ENCODE measurements around the gene POLA1.
"Not testable (repeated sequence)": the region's sequence is repeated elsewhere in the genome, so short reads cannot be mapped to it uniquely, and the experiment has no call there.

POLA1 gene

DNA sequence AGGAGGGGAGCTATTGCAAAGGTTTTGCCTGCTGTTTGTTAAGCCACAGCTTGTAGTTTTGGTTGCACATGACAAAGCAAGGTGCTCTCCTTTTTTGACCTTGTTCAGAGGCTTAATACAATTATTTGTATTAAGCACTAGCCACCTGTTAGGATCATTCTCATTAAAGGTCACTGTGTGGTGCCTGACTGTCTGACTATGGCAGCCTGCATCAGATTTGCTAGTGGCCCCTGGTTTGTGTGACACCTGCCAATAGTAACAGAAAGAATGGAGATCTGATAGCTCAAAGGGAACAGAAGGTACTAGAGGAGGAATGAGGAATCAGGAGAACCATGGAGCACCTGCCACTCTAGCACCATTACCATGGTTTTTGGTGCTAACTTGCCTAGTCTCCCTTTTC, 102.5 kb downstream of the POLA1 start:
- no peak for DNase-seq (ENCODE audit: low spot score)

DNA sequence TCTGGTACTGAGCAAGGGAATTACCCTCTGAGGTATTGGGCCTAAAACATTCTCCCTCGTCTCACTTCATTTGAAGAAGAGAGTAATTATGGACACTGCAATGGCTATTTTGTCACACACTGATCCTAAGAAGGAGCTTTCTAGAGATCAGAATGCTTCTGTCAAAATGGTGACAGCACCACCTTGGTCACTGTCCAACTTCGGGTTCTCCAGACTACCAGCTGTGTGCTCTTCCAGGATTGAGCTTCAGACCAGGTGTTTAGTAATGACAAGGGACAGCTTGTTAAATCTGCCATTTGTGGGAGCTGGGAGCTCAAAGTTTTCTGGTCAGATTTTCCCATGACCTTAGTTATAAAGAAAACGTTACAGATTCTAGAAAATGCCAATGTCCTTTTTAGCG, 105.4 kb downstream of the POLA1 start:
- DNase-seq (ENCODE audit: low spot score) = no peak

DNA sequence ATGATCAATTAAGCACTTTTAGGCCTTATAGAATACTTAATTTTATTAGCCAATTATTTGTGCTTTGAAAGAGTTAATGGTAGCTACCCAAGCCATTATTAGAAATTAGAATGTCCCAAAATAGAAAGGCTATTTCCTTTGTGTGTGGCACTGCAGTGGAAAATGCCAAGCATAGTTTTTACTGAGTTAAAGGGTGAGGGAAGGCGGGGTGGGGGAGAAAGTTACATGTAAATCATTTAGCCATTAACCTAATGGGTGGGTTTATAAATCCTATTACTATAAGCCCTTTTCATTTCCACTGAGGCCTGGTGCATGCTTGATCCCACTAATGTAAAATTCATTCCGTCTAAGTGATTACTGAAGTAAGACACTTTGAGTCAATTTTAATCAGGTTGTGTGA, 105.8 kb downstream of the POLA1 start:
- no peak for DNase-seq (ENCODE audit: low spot score)

DNA sequence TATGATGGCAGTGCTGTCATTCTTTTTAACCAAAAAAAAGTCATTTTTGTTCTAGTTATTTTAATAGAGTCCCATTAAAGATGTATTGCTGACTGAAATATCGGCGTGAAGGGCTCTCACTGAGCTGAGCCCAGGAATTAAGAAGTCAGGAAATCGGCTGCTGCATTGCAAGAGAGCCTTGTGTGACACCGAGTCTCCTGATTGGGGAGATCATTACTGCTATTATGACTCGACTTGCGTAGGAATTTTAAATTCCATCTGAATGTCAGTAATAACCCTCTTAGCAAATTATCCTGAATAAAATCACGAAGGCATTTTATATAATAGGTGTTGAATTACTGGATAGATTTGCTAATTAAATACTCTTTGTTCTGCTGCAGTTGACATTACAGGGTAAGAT, 111.5 kb downstream of the POLA1 start:
- no peak for DNase-seq (ENCODE audit: low spot score)

DNA sequence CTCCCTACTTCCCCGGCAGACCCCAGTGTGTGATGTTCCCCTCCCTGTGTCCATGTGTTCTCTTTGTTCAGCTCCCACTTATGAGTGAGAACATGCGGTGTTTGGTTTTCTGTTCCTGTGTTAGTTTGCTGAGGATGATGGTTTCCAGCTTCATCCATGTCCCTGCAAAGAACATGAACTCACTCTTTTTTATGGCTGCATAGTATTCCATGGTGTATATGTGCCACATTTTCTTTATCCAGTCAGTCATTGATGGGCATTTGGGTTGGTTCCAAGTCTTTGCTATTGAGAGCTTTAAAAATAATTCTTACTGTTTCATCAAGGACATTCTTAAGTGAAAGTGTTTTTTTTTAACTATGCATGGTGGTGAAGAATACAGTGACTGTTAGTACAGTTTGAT, 126.1 kb downstream of the POLA1 start:
- DNase-seq (ENCODE audit: low spot score) = not testable (repeated sequence)

DNA sequence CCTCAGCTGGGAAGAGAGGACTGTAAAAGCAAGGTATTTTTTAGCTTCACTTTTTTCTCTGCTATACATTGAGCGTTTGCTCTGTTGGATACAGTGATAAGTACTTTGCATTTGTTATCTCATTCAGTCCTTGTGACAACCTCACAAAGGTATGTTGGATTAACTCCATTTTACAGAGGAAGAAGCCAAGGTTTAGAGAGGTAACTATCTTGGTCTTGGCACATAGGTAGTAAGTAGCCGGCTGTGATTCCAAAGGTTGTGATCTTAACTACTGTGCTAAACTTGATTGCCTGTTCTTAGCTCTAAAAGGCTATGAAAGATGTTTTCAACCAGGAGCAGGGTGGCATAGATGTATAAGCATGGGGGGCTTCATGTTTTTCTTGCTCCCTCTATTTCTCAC, 134.4 kb downstream of the POLA1 start:
- no peak for DNase-seq (ENCODE audit: low spot score)

DNA sequence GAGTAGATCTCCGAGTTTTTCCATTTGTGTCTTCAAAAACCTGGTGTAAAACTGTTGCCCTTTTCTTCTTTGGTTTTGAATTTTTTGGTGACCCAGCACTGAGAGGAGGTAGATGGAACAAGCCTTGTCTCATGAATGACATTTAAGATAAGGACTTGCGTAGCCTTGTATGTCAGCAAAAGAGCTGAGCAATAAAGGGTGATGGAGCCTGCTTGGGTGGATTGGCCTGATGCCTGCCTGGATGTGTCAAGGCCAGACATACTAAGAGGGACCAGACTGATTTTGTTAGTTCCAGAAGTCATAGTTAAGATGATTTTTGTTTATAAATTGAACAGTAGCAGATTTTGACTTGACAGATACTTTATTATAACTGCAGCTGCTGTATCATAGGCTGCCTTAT, 134.9 kb downstream of the POLA1 start:
- DNase-seq (ENCODE audit: low spot score) = no peak

DNA sequence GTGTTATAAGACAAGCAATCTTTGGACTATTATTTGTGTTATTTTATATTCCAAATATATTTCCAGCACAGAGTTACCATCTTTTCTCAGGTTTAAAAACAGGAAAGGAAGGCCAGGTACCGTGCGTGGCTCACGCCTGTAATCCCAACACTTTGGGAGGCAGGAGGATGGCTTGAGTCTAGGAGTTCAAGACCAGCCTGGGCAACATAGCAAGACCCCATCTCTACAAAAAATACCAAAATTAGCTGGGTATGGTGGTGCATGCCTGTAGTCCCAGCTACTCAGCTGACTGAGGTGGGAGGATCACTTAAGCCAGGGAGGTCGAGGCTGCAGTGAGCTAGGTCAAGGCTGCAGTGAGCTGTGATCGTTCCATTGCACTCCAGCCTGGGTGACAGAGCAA, 140.0 kb downstream of the POLA1 start:
- DNase-seq (ENCODE audit: low spot score) = no peak

DNA sequence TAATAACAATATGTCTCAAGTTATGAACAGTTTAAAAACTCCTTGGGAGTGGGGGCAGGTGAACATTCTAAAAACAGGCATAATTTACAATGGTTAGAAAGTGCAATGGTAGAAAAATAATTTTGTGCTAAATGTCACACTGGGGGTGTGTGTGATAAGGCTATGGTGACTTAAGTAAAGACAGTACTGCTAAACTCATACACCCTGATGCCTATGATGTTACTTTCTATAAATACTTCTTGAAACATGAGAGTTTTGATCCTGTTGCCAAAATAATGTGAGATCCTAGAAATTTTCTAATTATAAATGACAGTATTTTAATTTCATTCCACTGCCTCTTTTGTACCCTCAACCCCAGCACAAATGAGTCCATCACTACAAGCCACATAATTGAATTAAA, 144.2 kb downstream of the POLA1 start:
- no peak for DNase-seq (ENCODE audit: low spot score)

DNA sequence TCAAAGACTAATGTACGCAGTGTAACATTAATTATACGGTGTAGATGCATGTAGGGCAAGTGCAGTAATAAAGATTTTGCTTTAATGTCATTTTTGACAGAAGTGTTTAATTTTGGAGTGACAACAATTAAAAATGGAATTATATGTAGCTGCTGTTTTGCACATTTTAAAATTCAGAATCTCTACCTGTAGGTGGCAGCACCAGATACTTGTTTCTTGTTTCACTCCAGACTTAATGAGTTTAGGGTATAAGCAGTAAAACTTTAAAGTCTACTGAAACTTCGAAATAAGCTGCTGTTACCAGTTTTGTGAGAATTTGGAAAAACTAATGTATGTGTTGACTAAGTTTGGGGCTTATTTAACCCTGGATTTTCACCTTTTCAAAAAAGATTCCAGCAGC, 144.9 kb downstream of the POLA1 start:
- no peak for DNase-seq (ENCODE audit: low spot score)

DNA sequence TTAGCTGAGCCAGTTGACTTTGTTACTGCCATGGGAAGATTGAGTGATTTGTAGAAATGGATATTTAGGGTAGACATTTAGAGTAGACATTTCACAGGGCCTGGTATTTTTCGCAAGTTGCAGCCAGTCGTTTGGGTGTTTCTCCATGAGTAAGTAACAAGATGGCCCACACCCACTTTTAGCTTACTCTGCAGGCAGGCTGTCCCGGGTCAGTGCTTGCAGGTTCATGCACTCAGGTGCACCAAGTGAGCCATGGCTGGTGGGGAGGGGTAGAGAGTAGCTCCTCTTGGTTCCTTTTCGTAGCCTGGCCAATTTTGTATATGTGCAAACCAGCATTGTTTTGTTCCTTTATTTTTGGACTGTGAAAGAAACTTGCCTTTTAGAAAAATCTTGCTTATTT, 145.6 kb downstream of the POLA1 start:
- DNase-seq (ENCODE audit: low spot score) = no peak

DNA sequence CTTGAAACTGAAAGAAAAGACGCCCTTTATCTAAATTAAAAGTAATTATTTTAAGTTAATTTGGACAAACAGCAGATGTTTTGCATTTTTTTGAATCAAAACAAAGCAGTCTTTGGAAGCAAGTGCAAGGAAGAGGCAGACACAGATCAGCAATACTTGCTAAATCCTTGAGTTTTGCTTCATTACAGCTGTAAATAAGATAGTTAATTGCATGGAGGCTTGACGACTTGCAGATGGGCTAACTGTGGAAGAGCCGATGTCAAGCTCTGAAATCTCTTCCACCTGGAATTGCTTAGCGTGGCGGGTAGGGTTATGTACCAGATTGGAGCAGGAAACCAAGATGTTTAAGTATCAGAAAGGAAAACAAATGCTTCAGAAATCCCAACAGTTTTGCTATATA, 148.8 kb downstream of the POLA1 start:
- no peak for DNase-seq (ENCODE audit: low spot score)

DNA sequence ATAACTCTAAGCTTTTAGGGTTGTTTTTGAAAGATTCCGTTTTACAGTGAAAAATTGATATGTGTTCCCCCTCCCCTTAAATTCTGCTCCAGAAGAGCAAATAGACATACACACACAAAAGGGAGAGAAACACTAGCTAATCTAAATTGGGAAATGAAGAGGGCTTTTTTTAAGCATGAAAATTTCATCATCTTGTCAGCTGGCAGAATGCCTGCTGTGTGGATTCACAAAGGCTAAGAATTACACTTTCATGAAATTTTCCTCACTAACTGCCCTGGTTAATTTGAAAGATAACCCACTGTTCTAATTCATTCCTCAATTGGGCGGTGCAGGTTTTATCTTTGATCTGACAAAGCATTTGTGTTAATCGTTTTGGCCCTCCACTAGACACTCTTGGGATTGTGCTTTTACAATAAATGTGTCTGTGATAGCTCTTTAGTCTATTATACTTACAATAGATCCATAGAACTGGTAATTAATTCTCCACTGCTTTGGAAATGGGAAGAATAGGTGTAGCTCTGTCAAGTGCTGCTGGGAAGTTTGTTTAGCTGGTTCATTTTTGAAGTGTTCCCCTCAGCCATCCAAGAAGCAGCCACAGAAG, 152.9 kb downstream of the POLA1 start:
- DNase-seq (ENCODE audit: low spot score) = no peak

DNA sequence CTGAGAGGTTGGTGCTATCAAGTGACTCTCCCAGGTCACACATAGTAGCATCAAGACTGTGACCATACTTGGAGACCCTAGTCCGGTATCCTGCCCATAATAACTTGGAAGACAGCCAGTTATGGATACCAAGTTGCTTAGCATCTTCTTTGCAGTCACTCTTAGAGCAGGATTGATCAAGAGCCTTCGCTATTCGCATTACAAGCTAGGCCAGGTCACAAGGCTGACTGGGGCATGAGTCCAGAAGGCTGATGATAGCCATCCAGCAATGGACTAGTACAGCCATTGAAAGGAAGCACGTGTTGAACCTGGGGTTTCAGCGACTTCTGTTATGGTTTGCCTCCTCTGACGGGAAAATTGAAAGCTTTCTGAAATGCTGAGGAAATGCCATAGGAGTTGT, 157.6 kb downstream of the POLA1 start:
- DNase-seq (ENCODE audit: low spot score) = no peak

DNA sequence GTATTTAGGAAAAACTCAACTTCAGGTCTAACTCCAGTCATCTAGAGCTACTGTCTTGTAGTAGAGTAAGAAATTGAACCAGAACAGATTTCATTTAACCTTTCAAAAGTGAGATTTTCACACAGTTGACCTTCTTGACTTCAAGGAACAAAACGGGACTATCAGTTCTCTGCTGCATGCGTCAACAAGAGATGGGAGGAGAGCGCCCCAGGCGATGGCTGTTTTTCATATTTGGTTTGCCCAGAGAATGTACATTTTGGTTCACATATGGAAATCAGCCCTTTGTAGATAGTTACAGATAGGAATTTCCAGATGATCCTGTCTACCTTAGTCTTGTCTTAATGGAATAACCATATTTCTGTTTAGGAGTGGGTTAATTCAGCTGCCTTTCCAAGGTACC, 158.1 kb downstream of the POLA1 start:
- DNase-seq (ENCODE audit: low spot score) = no peak

DNA sequence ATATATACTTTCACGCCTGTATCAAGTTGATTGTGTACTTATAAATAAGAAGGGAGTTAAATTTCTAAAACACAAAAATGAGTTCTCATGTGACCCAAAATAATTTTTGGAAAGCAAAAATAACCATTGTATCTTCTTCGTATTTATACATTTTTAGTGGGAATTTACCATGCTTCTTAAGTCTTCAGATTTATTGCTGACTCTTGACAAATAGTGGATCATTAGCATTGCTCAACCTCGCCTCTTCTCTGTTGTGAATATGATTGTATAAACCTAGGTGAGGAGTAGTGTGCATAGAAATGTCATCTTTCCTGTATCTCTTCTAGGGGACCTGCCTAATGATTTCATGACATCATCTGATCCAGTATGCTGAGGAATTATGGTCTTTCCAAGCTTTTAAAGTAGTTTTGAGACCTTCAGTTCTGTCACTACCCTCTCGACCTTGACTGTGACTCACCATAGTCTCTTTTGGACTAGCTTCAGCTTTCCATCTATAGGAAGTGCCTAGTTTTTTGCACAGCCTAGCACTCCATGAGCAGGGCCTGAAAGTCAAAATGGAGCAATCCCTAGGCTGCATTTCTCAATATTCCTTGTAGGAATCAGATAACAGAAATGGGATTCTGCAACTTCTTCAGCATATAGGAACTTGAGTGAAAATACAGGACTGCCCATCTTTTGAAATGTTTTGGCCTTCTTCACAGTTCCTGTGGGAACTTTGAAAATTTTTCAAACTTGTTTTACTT, 164.5 kb downstream of the POLA1 start:
- DNase-seq (ENCODE audit: low spot score) = no peak

DNA sequence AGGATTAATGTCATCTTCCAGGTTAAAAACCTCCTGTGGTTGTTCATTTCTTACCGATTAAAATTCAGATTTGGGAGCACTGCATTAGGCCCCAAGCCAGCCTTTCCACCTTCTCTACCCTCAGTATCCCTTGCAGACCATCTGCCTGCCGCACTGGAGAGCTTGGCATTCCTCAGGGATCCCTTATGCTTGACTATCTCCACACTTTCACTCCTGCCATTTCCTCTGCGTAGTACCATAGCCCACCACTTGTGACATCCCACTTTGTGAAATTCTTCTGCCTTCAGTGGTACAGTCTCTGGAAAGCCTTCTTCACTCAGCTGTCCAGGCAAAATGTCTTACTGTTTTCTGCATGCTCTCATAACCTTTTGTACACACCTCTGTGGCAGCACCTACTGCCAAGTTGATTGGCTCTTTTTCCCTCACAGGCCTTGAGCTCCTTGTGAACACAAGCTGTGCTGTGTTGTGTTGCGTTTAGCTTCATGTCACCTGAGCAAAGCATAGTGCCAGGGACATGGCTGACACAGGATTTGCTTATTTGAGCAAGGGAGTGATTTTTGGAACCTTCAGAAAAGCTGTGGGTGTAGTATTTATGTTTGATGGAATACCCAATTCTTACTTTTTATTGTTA, 165.6 kb downstream of the POLA1 start:
- DNase-seq (ENCODE audit: low spot score) = no peak

DNA sequence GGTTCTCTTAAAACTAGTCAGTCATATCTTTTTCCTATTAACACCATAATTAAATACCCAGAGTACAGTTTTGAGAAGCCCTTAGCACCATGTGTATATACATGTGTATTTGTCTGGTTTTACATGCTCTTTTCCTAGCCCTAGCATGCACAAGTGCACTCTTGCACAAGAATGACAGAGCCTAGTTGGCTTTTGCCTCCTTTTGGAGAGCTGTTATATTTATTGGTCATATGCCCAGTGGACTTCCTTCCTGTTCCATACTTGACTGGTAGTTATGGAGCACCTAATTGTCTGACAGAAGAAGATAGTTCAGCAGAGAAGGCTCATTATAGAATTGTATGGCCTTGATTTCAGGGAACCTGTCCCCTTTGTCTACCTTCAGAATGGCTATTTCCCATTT, 166.4 kb downstream of the POLA1 start:
- DNase-seq (ENCODE audit: low spot score) = no peak

DNA sequence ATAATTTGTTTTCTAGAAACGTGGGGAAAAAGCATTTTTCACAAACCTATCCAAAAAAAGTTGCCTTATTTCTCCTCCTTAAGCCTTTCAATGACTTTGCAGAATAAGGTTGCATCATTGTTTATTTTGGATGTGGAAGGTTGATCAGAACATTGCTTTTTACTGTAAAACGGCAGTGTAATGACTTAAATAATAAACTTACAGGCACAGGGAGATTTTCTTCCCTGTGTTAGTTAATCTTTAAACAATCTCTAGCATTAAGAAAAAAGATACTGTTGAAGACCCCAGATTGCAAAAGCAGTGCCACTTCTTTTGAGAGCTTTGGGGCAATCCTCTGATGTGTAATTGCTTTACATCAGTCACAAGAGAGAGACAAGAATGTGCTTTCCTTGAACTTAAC, 168.6 kb downstream of the POLA1 start:
- DNase-seq (ENCODE audit: low spot score) = no peak

DNA sequence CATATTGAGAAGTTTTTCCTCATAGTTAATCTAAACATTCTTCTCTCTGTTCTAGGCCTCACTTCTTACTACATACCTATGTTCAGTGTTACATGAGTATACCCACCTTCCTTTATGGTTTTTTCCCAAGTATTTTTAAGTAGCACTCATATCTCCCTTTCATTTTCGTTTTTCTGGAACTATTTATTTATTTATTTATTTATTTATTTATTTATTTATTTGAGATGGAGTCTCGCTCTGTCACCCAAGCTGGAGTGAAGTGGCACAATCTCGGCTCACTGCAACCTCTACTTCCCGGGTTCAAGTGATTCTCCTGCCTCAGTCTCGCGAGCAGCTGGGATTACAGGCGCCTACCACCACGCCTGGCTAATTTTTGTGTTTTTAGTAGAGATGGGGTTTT, 170.1 kb downstream of the POLA1 start:
- DNase-seq (ENCODE audit: low spot score) = not testable (repeated sequence)

DNA sequence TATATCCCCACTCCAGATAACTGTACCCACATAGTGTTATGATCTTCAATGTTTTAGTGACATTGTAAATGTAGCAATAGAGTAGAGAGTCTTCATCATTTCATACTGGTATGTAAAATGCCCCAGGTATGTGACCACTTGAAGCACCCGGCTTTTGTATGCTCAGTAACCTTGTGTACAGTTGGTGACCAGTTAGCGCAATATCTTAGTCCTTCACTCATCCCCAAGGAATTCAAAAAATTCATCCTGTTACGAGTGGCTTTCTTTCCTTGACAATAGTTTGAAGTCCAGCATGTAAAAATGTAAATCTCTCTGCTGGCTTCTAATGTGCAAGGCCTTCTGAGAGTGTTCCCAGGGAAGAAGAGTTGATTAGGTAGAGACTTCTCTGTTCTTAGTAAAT, 176.4 kb downstream of the POLA1 start:
- no peak for DNase-seq (ENCODE audit: low spot score)

DNA sequence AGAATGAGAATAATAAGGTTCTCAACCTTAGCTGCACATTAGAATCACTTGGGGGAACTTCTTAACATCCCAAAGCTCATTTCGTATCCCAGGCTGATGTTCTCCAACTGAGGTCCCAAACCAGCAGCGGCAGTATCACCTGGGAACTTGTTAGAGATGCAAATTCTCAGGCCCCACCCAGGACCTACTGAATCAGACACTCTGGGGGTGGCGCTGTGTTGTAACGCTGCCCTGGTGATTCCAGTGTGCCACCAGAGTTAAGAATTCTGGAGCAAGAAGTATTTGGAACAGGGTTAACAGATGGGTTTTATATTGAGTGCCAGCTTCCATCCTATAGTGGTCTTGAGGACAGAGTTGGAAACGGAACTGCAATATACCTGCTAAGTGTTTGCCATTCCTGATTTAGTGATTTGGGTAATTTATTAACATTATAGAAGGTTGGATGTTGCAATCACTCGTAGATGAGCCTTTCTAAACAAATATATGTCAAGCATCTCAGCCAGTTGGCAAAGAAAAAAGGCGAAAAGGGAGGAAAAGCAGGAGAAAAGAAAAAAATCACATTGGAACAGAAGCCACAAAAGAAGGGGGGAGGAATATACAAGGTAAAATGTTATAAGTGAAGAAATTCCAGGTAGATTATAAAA, 181.0 kb downstream of the POLA1 start:
- DNase-seq (ENCODE audit: low spot score) = no peak

Measured in germinal center (tissue), 1 donor.